ENCODE results near the gene CAV1. TPM values are rescaled to one million over a fixed set of nuclear protein-coding genes. Genes with fewer than 3 reads are reported as not detected.
A peak's percentile ranks its signal among the peaks of the same experiment; 100 is the strongest.

CAV1 gene
- total and polyA plus RNA-seq, 2 donors, result 380 to 576 TPM

- H3K4me1 ChIP-seq (ENCODE audit: insufficient read depth), result peaks cover 2% of the 10 kb centered on the region
- no peak for DNase-seq (ENCODE audit: extremely low spot score)
- no peak overlapping the region for H3K4me3 ChIP-seq (ENCODE audit: low read depth, low read length)
- H3K27ac ChIP-seq (ENCODE audit: low read depth), result no peak overlapping the region
- H3K36me3 ChIP-seq (ENCODE audit: insufficient read depth), result no peaks in the 10 kb centered on the region
- WGBS, result 26% methylated on average over 1 of the region's 1 CpG
Measured at GRCh38 chr7:116529250-116529649, 4.4 kb downstream of the CAV1 start.

DNA sequence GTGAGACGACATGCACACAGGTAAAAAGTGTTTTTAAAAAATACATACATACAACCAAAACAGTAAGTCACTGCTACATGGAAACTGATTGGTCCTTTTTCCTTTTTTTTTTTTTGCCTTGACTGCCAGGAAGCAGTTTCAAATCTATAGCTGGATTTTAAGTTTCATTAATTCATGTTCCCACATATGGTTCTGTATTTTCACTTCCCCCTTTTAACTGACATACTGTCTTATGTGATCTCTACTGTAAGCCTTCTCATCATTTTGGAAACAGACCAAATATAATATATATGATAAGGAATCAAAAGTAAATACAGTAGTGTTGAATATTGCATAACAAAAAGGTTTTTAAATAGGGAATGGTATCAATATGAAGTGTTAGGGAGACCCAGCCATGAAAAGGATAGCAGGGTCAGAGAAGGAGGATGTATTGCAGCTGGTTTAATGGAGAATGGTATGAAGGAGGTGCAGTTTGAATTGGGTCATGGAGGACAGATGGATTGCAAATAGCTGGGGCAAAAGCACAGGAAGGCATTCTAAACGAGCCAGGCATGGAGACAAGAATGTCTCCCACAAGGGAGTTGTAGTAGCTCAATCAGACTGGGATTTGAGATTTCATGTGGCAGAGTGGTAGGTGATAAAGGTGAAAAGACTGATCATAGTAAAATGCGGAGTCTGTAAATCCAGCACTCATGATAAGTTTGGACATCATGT lies 5.4 kb downstream of the CAV1 start:
- Histone ChIP-seq H3K36me3 (ENCODE audit: insufficient read depth) (no peaks in the 10 kb centered on the region), H3K27ac (ENCODE audit: low read depth) (no peak overlapping the region), H3K4me1 (ENCODE audit: insufficient read depth) (peaks cover 2% of the 10 kb centered on the region), H3K4me3 (ENCODE audit: low read depth, low read length) (peak overlapping the region; percentile 15)
- DNase-seq (ENCODE audit: extremely low spot score), result no peak
- 31% methylated on average over 3 of the region's 3 CpGs for WGBS

DNA sequence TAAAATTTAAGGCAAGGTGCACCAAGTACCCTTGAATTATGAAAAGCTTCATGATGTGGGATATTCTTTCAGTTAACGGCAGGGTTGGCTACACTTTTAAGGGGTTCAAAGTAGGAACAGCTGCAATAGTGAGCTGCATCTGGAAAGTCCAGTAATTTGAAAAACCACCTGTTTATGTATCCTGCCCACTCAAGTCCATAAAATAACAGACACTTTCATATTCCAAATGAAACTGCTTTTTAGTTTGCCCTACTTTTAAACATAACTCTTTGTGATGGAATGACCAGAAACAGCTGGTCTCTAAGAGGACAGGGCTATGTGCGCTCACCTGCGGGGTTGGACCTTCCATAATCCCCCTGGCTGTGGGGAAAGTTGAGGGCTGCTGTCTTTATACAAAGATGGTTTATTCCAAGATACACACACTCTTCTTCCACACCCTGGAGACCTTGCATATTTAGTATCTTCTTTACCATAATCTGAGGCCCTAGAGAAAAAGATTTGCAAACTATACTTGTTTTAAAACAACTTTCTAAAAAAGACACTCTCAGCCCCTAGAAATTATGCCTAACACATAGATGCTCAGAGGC lies 7.4 kb downstream of the CAV1 start:
- no peak overlapping the region for H3K27ac ChIP-seq (ENCODE audit: low read depth)
- H3K4me3 ChIP-seq (ENCODE audit: low read depth, low read length), result no peak overlapping the region
- no peaks in the 10 kb centered on the region for H3K36me3 ChIP-seq (ENCODE audit: insufficient read depth)
- H3K4me1 ChIP-seq (ENCODE audit: insufficient read depth), result peaks cover 2% of the 10 kb centered on the region
- no peak for DNase-seq (ENCODE audit: extremely low spot score)
- 55% methylated on average over 3 of the region's 3 CpGs for WGBS

DNA sequence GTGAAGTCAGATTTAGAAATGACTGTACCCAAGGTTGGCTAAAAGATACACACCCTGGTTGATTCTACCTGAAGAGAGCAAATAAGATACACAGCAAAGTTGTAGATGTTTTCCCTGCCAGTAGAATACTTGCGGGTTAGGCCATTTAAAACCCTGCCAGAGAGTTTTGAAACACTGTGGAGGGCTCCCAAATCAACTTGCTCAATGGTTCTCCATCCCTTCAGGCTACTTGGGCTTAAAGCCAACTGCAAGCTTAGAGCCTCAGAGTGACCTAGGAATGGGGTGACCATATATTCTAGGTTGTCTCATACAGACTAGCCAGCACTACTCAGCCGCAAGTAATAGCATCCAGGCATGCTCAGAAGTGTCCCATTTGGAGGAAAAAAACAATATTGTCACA lies 10.0 kb downstream of the CAV1 start:
- Histone ChIP-seq H3K27ac (ENCODE audit: low read depth) (no peak overlapping the region), H3K4me3 (ENCODE audit: low read depth, low read length) (no peak overlapping the region), H3K4me1 (ENCODE audit: insufficient read depth) (peaks cover 2% of the 10 kb centered on the region), H3K36me3 (ENCODE audit: insufficient read depth) (no peaks in the 10 kb centered on the region)
- whole genome bisulfite sequencing, result 68% methylated on average over 2 of the region's 2 CpGs
- no peak for DNase-seq (ENCODE audit: extremely low spot score)

GRCh38 chr7:116535416-116535815 lies 10.6 kb downstream of the CAV1 start:
- Histone ChIP-seq H3K27ac (ENCODE audit: low read depth) (no peak overlapping the region), H3K4me3 (ENCODE audit: low read depth, low read length) (no peak overlapping the region), H3K4me1 (ENCODE audit: insufficient read depth) (peaks cover 2% of the 10 kb centered on the region), H3K36me3 (ENCODE audit: insufficient read depth) (no peaks in the 10 kb centered on the region)
- WGBS, result 68% methylated on average over 1 of the region's 1 CpG
- DNase-seq (ENCODE audit: extremely low spot score), result no peak

DNA sequence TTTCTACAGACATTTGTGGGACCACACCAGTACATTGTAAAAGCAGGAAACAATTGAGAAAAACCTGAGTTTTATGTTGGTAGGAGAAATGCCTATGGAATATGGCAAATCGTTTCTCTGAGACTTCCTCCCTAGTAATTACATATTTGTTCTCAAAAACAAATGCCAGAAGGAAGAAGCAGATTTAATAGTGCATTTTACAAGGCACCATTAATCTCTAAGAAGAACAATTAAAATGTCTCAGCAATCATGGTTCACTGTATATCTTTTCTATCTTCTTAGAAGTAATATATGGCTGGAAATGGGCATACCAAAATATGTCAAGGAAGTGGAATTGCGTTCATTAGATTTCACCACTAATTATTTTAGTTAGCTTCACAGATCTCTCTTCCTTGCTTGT lies 13.3 kb downstream of the CAV1 start:
- peaks cover 3% of the 10 kb centered on the region for H3K4me1 ChIP-seq (ENCODE audit: insufficient read depth)
- 39% methylated on average over 2 of the region's 2 CpGs for WGBS
- H3K4me3 ChIP-seq (ENCODE audit: low read depth, low read length), result no peak overlapping the region
- no peak overlapping the region for H3K27ac ChIP-seq (ENCODE audit: low read depth)
- DNase-seq (ENCODE audit: extremely low spot score), result no peak
- H3K36me3 ChIP-seq (ENCODE audit: insufficient read depth), result no peaks in the 10 kb centered on the region

DNA sequence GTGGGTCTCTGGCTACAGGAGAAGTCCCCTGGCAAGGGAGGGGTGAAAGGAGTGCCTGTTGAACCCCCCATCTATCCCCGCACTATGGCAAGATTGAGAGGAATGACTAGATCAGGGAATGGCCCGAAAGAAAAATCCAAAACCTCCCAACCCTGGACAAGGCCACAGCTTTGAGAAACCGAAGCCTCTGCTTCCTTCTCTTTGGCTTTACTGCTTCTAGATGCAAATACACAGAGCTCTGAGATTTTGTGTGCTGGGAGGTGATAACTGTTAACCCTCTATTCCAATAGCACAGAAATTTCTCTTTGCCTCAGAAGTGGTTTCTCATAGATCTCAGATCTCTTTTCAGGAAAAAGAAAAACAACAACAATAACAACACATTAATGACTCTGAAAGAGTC lies 15.0 kb downstream of the CAV1 start:
- 55% methylated on average over 3 of the region's 3 CpGs for WGBS
- Histone ChIP-seq H3K4me1 (ENCODE audit: insufficient read depth) (peaks cover 1% of the 10 kb centered on the region), H3K27ac (ENCODE audit: low read depth) (no peak overlapping the region), H3K36me3 (ENCODE audit: insufficient read depth) (no peaks in the 10 kb centered on the region), H3K4me3 (ENCODE audit: low read depth, low read length) (no peak overlapping the region)
- DNase-seq (ENCODE audit: extremely low spot score), result no peak

- H3K4me1 ChIP-seq (ENCODE audit: insufficient read depth), result peaks cover 1% of the 10 kb centered on the region
- DNase-seq (ENCODE audit: extremely low spot score), result no peak
- no peak overlapping the region for H3K4me3 ChIP-seq (ENCODE audit: low read depth, low read length)
- H3K27ac ChIP-seq (ENCODE audit: low read depth), result no peak overlapping the region
- H3K36me3 ChIP-seq (ENCODE audit: insufficient read depth), result no peaks in the 10 kb centered on the region
Measured at GRCh38 chr7:116540743-116541142, 15.9 kb downstream of the CAV1 start.

GRCh38 chr7:116541951-116542350 lies 17.1 kb downstream of the CAV1 start:
- H3K4me1 ChIP-seq (ENCODE audit: insufficient read depth), result peaks cover 1% of the 10 kb centered on the region
- no peaks in the 10 kb centered on the region for H3K36me3 ChIP-seq (ENCODE audit: insufficient read depth)
- 60% methylated on average over 3 of the region's 3 CpGs for WGBS
- no peak for DNase-seq (ENCODE audit: extremely low spot score)
- H3K4me3 ChIP-seq (ENCODE audit: low read depth, low read length), result no peak overlapping the region
- H3K27ac ChIP-seq (ENCODE audit: low read depth), result no peak overlapping the region

DNA sequence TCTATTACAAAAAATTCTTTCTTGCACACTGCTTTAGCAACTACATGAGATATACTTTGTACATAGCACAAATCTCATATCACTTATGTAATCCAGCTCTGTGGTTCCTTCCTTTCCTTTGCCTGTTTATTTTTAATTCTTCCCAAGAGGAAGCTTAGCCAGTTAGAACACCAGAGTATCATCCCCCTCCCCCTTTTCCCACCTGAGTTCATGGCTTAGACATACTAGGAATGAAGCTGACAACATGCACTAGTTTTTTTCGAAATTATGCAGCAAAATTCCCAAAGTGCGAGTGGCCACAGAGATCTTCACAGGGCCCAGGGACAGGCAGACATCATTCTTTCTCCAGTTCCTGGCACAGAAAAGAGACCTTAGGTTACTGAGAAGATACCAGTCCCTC lies 17.8 kb downstream of the CAV1 start:
- Histone ChIP-seq H3K4me1 (ENCODE audit: insufficient read depth) (peaks cover 1% of the 10 kb centered on the region), H3K4me3 (ENCODE audit: low read depth, low read length) (no peak overlapping the region), H3K36me3 (ENCODE audit: insufficient read depth) (no peaks in the 10 kb centered on the region), H3K27ac (ENCODE audit: low read depth) (peak overlapping the region; percentile 16)
- 75% methylated on average over 2 of the region's 2 CpGs for WGBS
- DNase-seq (ENCODE audit: extremely low spot score), result no peak

GRCh38 chr7:116543664-116544063 lies 18.8 kb downstream of the CAV1 start:
- WGBS, result 42% methylated on average over 2 of the region's 2 CpGs
- no peak for DNase-seq (ENCODE audit: extremely low spot score)
- peaks cover 1% of the 10 kb centered on the region for H3K4me1 ChIP-seq (ENCODE audit: insufficient read depth)
- no peak overlapping the region for H3K4me3 ChIP-seq (ENCODE audit: low read depth, low read length)
- H3K36me3 ChIP-seq (ENCODE audit: insufficient read depth), result no peaks in the 10 kb centered on the region
- H3K27ac ChIP-seq (ENCODE audit: low read depth), result no peak overlapping the region

DNA sequence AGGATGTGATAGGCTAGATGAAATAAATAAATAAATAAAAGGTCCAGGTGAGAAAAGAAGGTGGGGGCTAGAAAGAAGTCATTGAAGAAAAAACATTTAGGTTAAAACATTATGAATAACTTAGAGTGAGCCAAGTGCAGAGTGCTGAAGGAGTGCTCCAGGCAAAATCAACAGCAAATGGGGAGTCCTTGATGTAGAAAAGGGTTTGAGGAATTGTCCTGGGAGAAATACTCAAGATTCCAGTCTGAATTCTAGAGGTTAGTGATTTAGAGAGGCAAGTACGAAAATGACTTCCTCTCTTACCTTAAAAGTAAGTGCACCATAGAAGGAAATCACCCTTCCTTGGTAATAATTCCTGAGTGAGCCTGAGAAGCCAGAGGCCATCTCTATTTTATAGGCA lies 19.7 kb downstream of the CAV1 start:
- H3K4me1 ChIP-seq (ENCODE audit: insufficient read depth), result peaks cover 1% of the 10 kb centered on the region
- DNase-seq (ENCODE audit: extremely low spot score), result no peak
- H3K27ac ChIP-seq (ENCODE audit: low read depth), result no peak overlapping the region
- 63% methylated on average over 1 of the region's 1 CpG for WGBS
- H3K36me3 ChIP-seq (ENCODE audit: insufficient read depth), result no peaks in the 10 kb centered on the region
- no peak overlapping the region for H3K4me3 ChIP-seq (ENCODE audit: low read depth, low read length)

DNA sequence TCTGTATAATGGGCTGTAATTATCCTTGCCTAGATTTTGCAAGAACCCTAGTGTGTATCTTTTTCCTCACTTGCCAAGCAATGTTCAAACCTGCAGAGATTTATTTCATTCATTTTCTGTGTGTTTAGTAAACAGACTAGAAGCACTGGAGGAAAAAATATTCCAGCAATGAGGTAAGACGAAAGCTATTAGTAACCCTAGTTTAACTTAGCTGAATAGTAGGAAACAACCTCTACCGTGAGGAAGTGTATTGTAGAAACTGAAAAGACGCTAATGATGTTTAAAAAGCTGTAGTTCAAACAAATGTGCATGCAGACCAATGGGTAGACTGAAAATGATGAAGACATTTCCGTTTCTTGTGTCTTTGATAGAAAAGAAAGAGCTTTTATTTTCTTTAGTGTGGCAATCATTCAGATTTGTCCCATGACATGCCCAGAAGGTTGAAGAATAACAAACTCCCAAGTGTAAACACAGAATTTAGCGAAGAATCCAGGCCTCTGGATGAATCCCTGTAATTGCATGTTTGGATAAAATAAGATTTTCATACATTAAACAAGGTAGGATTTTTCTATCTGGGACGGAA lies 20.7 kb downstream of the CAV1 start:
- Histone ChIP-seq H3K4me1 (ENCODE audit: insufficient read depth) (peaks cover 1% of the 10 kb centered on the region), H3K36me3 (ENCODE audit: insufficient read depth) (no peaks in the 10 kb centered on the region), H3K27ac (ENCODE audit: low read depth) (no peak overlapping the region), H3K4me3 (ENCODE audit: low read depth, low read length) (no peak overlapping the region)
- no peak for DNase-seq (ENCODE audit: extremely low spot score)
- 40% methylated on average over 6 of the region's 6 CpGs for WGBS

- no peak for DNase-seq (ENCODE audit: extremely low spot score)
- peaks cover 1% of the 10 kb centered on the region for H3K4me1 ChIP-seq (ENCODE audit: insufficient read depth)
- H3K4me3 ChIP-seq (ENCODE audit: low read depth, low read length), result no peak overlapping the region
- peak overlapping the region; percentile 62 for H3K27ac ChIP-seq (ENCODE audit: low read depth)
- WGBS, result 49% methylated on average over 11 of the region's 11 CpGs
- H3K36me3 ChIP-seq (ENCODE audit: insufficient read depth), result no peaks in the 10 kb centered on the region
Measured at GRCh38 chr7:116546054-116546453, 21.2 kb downstream of the CAV1 start.

All from urinary bladder (tissue), 4 donors.